ENCODE results near the gene LAS1L.
"Not testable (repeated sequence)": the region's sequence is repeated elsewhere in the genome, so short reads cannot be mapped to it uniquely, and the experiment has no call there.

LAS1L gene

GRCh38 chrX:65480960-65481359 is 53.6 kb downstream of the LAS1L start:
- Histone ChIP-seq H3K27me3 (ENCODE audit: insufficient read depth, low read length, poor library complexity, severe bottlenecking) (no peaks in the 10 kb centered on the region), H3K9me2 (replicated peaks; ENCODE audit: low read depth, low read length) (no peaks in the 10 kb centered on the region), H3K36me3 (ENCODE audit: insufficient read depth, low read length) (no peaks in the 10 kb centered on the region), H3K79me2 (ENCODE audit: insufficient read depth, low read length) (no peaks in the 10 kb centered on the region), H3K4me1 (ENCODE audit: insufficient read depth, low read length, poor library complexity, severe bottlenecking) (no peaks in the 10 kb centered on the region), H3K9ac (ENCODE audit: low read depth, low read length, poor library complexity, severe bottlenecking) (no peak overlapping the region), H3K9me3 (ENCODE audit: insufficient read depth, low read depth, low read length) (no peaks in the 10 kb centered on the region), H3K4me3 (ENCODE audit: low read length, poor library complexity, severe bottlenecking) (no peak overlapping the region), H4K20me1 (ENCODE audit: insufficient read depth, low read length, poor library complexity, severe bottlenecking) (no peaks in the 10 kb centered on the region), H2AFZ (ENCODE audit: low read length) (no peak overlapping the region), H3F3A (ENCODE audit: low read depth) (no peaks in the 10 kb centered on the region), H3K4me2 (ENCODE audit: low read depth, low read length, poor library complexity, severe bottlenecking) (no peak overlapping the region)
- TF ChIP-seq EZH2phosphoT487 (IDR thresholded peaks at IDR 0.05; ENCODE audit: borderline replicate concordance) = no peak

DNA sequence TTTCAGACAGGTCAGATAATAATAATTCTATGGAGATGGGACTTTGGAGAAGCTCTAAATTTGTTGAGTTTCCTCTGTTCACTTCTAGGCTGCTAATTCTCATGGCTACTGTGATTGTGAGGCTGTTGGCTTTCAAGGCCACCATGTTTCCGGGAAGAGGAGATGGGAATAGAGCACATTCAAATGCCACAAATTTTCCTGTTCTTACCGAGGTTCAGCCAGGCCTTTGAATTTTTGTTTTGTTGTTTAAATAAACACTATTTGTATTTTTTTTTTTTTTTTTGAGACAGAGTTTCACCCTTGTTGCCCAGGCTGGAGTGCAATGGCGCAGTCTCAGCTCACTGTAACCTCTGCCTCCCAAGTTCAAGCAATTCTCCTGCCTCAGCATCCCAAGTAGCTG is 55.5 kb downstream of the LAS1L start:
- not testable (repeated sequence) for H3K4me3 ChIP-seq (ENCODE audit: low read length, poor library complexity, severe bottlenecking); H3K9me2 ChIP-seq (replicated peaks; ENCODE audit: low read depth, low read length); H2AFZ ChIP-seq (ENCODE audit: low read length); H3K36me3 ChIP-seq (ENCODE audit: insufficient read depth, low read length); H3K4me1 ChIP-seq (ENCODE audit: insufficient read depth, low read length, poor library complexity, severe bottlenecking); H3K9ac ChIP-seq (ENCODE audit: low read depth, low read length, poor library complexity, severe bottlenecking); H4K20me1 ChIP-seq (ENCODE audit: insufficient read depth, low read length, poor library complexity, severe bottlenecking); H3F3A ChIP-seq (ENCODE audit: low read depth); H3K4me2 ChIP-seq (ENCODE audit: low read depth, low read length, poor library complexity, severe bottlenecking); H3K79me2 ChIP-seq (ENCODE audit: insufficient read depth, low read length); H3K27me3 ChIP-seq (ENCODE audit: insufficient read depth, low read length, poor library complexity, severe bottlenecking); H3K9me3 ChIP-seq (ENCODE audit: insufficient read depth, low read depth, low read length)

DNA sequence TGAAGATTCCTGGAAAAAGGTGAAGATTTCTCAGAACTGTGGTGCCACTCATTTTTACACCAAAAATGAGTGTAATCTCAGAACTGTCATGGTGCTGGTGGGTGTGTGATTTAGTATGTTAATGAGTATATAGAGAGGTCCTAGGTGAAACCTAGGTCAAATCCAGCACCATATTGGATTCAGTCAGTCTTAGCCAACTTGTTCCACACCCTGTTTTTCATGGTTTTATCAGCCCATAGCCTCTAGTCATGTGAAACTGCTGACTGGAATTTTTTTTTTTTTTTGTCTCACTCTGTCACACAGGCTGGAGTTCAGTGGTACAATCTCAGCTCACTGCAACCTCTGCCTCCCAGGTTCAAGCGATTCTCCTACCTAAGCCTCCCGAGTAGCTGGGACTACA is 58.0 kb downstream of the LAS1L start:
- H3F3A ChIP-seq (ENCODE audit: low read depth) = no peaks in the 10 kb centered on the region
- TF ChIP-seq CTCF (conservative IDR thresholded peaks at IDR 0.05; ENCODE audit: low read length) (no peak), EZH2phosphoT487 (IDR thresholded peaks at IDR 0.05; ENCODE audit: borderline replicate concordance) (no peak)
- H3K27me3 ChIP-seq (ENCODE audit: insufficient read depth, low read length, poor library complexity, severe bottlenecking) = no peaks in the 10 kb centered on the region
- H4K20me1 ChIP-seq (ENCODE audit: insufficient read depth, low read length, poor library complexity, severe bottlenecking) = no peaks in the 10 kb centered on the region
- no peaks in the 10 kb centered on the region for H3K9me3 ChIP-seq (ENCODE audit: insufficient read depth, low read depth, low read length)
- H3K36me3 ChIP-seq (ENCODE audit: insufficient read depth, low read length) = no peaks in the 10 kb centered on the region
- no peak overlapping the region for H3K4me3 ChIP-seq (ENCODE audit: low read length, poor library complexity, severe bottlenecking)
- no peak overlapping the region for H3K9ac ChIP-seq (ENCODE audit: low read depth, low read length, poor library complexity, severe bottlenecking)
- no peak overlapping the region for H2AFZ ChIP-seq (ENCODE audit: low read length)
- H3K79me2 ChIP-seq (ENCODE audit: insufficient read depth, low read length) = no peaks in the 10 kb centered on the region
- no peaks in the 10 kb centered on the region for H3K4me1 ChIP-seq (ENCODE audit: insufficient read depth, low read length, poor library complexity, severe bottlenecking)
- no peak overlapping the region for H3K4me2 ChIP-seq (ENCODE audit: low read depth, low read length, poor library complexity, severe bottlenecking)
- no peaks in the 10 kb centered on the region for H3K9me2 ChIP-seq (replicated peaks; ENCODE audit: low read depth, low read length)

- H3K9ac ChIP-seq (ENCODE audit: low read depth, low read length, poor library complexity, severe bottlenecking) = no peak overlapping the region
- TF ChIP-seq CTCF (conservative IDR thresholded peaks at IDR 0.05; ENCODE audit: low read length) (no peak), EZH2phosphoT487 (IDR thresholded peaks at IDR 0.05; ENCODE audit: borderline replicate concordance) (no peak)
These were observed 71.0 kb downstream of the LAS1L start for GRCh38 chrX:65463550-65463949.

More at GRCh38 chrX:65463550-65463949, 71.0 kb downstream of the LAS1L start:
- no peak overlapping the region for H3K4me2 ChIP-seq (ENCODE audit: low read depth, low read length, poor library complexity, severe bottlenecking)
- no peaks in the 10 kb centered on the region for H3K79me2 ChIP-seq (ENCODE audit: insufficient read depth, low read length)
- H3K4me3 ChIP-seq (ENCODE audit: low read length, poor library complexity, severe bottlenecking) = no peak overlapping the region
- H3F3A ChIP-seq (ENCODE audit: low read depth) = no peaks in the 10 kb centered on the region
- H3K9me3 ChIP-seq (ENCODE audit: insufficient read depth, low read depth, low read length) = no peaks in the 10 kb centered on the region
- no peaks in the 10 kb centered on the region for H3K36me3 ChIP-seq (ENCODE audit: insufficient read depth, low read length)
- no peaks in the 10 kb centered on the region for H4K20me1 ChIP-seq (ENCODE audit: insufficient read depth, low read length, poor library complexity, severe bottlenecking)
- H3K9me2 ChIP-seq (replicated peaks; ENCODE audit: low read depth, low read length) = no peaks in the 10 kb centered on the region
- H2AFZ ChIP-seq (ENCODE audit: low read length) = no peak overlapping the region
- no peaks in the 10 kb centered on the region for H3K27me3 ChIP-seq (ENCODE audit: insufficient read depth, low read length, poor library complexity, severe bottlenecking)
- H3K4me1 ChIP-seq (ENCODE audit: insufficient read depth, low read length, poor library complexity, severe bottlenecking) = no peaks in the 10 kb centered on the region

All from Loucy (cell line).